HepG2 (cell line): ENCODE data around the gene SH2D3A. TPM values are rescaled to one million over a fixed set of nuclear protein-coding genes. Genes with fewer than 3 reads are reported as not detected.

Experiments
- ATRX ChIP-seq: sonication (generic); formaldehyde crosslinking; IDR thresholded peaks from 2 replicates; pipeline ENCODE4 v1.4.0; 2020; ENCODE audit warnings: missing genetic modification reagents, borderline replicate concordance
- CERS6 ChIP-seq: sonication (generic); formaldehyde crosslinking; IDR thresholded peaks from 2 replicates; pipeline ENCODE4 v1.5.0; 2020; ENCODE audit warnings: missing genetic modification reagents
- MXI1 ChIP-seq: IDR thresholded peaks from 3 replicates; pipeline ENCODE4 v1.6.1; 2012; ENCODE audit warnings: low read depth, low read length, inconsistent platforms, borderline replicate concordance
- NR2C2 ChIP-seq: sonication (generic); formaldehyde crosslinking; IDR thresholded peaks from 2 replicates; pipeline ENCODE4 v1.4.0; 2020; ENCODE audit warnings: missing genetic modification reagents, mild to moderate bottlenecking, moderate library complexity, borderline replicate concordance
- PAF1 ChIP-seq: IDR thresholded peaks from 2 replicates; pipeline ENCODE4 v1.6.1; 2016; ENCODE audit warnings: missing genetic modification reagents, missing compliant biosample characterization
- RAD51 ChIP-seq: fragments of 450-650 bp; IDR thresholded peaks from 2 replicates; pipeline ENCODE4 v1.6.1; 2016; ENCODE audit warnings: borderline replicate concordance
- RORA ChIP-seq: sonication (generic); formaldehyde crosslinking; IDR thresholded peaks from 2 replicates; pipeline ENCODE4 v1.5.0; 2020; ENCODE audit warnings: mild to moderate bottlenecking, missing genetic modification reagents, moderate library complexity
- SMAD3 ChIP-seq: sonication (generic); formaldehyde crosslinking; IDR thresholded peaks from 2 replicates; pipeline ENCODE4 v1.4.0; 2020; ENCODE audit warnings: missing genetic modification reagents
- SMARCC2 ChIP-seq: fragments of 450-650 bp; IDR thresholded peaks from 2 replicates; pipeline ENCODE4 v1.6.1; 2017; ENCODE audit warnings: antibody characterized with exemption, mild to moderate bottlenecking
- SMARCE1 ChIP-seq: fragments of 450-650 bp; IDR thresholded peaks from 2 replicates; pipeline ENCODE4 v1.6.1; 2017; ENCODE audit warnings: borderline replicate concordance
- SMC3 ChIP-seq: IDR thresholded peaks from 2 replicates; pipeline ENCODE4 v1.6.1; 2011; ENCODE audit warnings: low read length, improper control_type of control experiment
- TFE3 ChIP-seq: IDR thresholded peaks from 2 replicates; pipeline ENCODE4 v1.6.1; 2016
- TIGD3 ChIP-seq: sonication (generic); formaldehyde crosslinking; IDR thresholded peaks from 2 replicates; pipeline ENCODE4 v1.5.1; 2020; ENCODE audit warnings: mild to moderate bottlenecking, missing genetic modification reagents, borderline replicate concordance
- TMF1 ChIP-seq: sonication (generic); formaldehyde crosslinking; IDR thresholded peaks from 2 replicates; pipeline ENCODE4 v1.8.1; 2022; ENCODE audit warnings: low read depth, missing genetic modification reagents
- XBP1 ChIP-seq: sonication (generic); formaldehyde crosslinking; IDR thresholded peaks from 2 replicates; pipeline ENCODE4 v1.5.0; 2020; ENCODE audit warnings: missing genetic modification reagents
- ZFP1 ChIP-seq: IDR thresholded peaks from 2 replicates; pipeline ENCODE4 v1.6.1; 2016
- ZMAT5 ChIP-seq: sonication (generic); formaldehyde crosslinking; IDR thresholded peaks from 2 replicates; pipeline ENCODE4 v1.5.0; 2020; ENCODE audit warnings: mild to moderate bottlenecking, low read depth, missing genetic modification reagents, borderline replicate concordance
- ZNF17 ChIP-seq: sonication (generic); formaldehyde crosslinking; IDR thresholded peaks from 2 replicates; pipeline ENCODE4 v1.5.0; 2020; ENCODE audit warnings: mild to moderate bottlenecking, missing genetic modification reagents
- ZNF441 ChIP-seq: sonication (generic); formaldehyde crosslinking; IDR thresholded peaks from 2 replicates; pipeline ENCODE4 v1.7.0; 2021; ENCODE audit warnings: missing genetic modification reagents, borderline replicate concordance
- ZNF792 ChIP-seq: IDR thresholded peaks from 2 replicates; pipeline ENCODE4 v1.6.1; 2016
- polyA plus RNA-seq, 8 experiments: library from polyadenylated mRNA; depleted of rRNA in 3 of 8; stranded (reverse) in 7 of 8; unstranded in 1 of 8; fragments of >200 nt; fragmentation: Illumina TruSeq in 4 of 8; extraction: Trizol in 4 of 8; gene quantifications; 2 replicates each; pipeline versions ENCODE4 v1.2.1 to v1.2.3, GENCODE V29; 2011 to 2016; ENCODE audit warnings: low read depth in 4 of 8, missing spikeins in 1 of 8, mixed read lengths in 1 of 8; ENCODE audit not compliant: insufficient read depth in 1 of 8
- total RNA-seq, 5 experiments: library from RNA; depleted of rRNA; stranded (reverse); fragments of >200 nt; fragmentation: Illumina TruSeq; extraction: Trizol; gene quantifications; 2 replicates each; pipeline ENCODE4 v1.2.3, GENCODE V29; 2016; ENCODE audit warnings: low read depth in 1 of 5
- TF ChIP-seq, protein P1 (sequence below): sonication (generic); formaldehyde crosslinking; IDR thresholded peaks from 2 replicates; pipeline ENCODE4 v1.4.0; 2020; ENCODE audit warnings: missing genetic modification reagents
- TF ChIP-seq, protein P2 (sequence below): sonication (generic); formaldehyde crosslinking; IDR thresholded peaks from 2 replicates; pipeline ENCODE4 v1.5.0; 2020; ENCODE audit warnings: mild to moderate bottlenecking, missing genetic modification reagents

The SH2D3A gene
- total and polyA plus RNA-seq, 2 of the 13 experiments (the other 11 are each of a cell fraction or from before 2014, with no cell fraction given) = 1.0 to 2.2 TPM

GRCh38 chr19:6752256-6753177 lies 14.7 kb downstream of the SH2D3A start (continued):
- TF ChIP-seq ATRX (CRISPR knock-in tag) = no peak
- TF ChIP-seq TFE3 = peak; percentile 84
- no peak for TF ChIP-seq SMC3
- peak; percentile 41 for TF ChIP-seq TMF1 (CRISPR knock-in tag)
- TF ChIP-seq ZNF792 (CRISPR knock-in tag) = peak; percentile 57
- no peak for TF ChIP-seq CERS6 (CRISPR knock-in tag)
- TF ChIP-seq, protein P1, sequence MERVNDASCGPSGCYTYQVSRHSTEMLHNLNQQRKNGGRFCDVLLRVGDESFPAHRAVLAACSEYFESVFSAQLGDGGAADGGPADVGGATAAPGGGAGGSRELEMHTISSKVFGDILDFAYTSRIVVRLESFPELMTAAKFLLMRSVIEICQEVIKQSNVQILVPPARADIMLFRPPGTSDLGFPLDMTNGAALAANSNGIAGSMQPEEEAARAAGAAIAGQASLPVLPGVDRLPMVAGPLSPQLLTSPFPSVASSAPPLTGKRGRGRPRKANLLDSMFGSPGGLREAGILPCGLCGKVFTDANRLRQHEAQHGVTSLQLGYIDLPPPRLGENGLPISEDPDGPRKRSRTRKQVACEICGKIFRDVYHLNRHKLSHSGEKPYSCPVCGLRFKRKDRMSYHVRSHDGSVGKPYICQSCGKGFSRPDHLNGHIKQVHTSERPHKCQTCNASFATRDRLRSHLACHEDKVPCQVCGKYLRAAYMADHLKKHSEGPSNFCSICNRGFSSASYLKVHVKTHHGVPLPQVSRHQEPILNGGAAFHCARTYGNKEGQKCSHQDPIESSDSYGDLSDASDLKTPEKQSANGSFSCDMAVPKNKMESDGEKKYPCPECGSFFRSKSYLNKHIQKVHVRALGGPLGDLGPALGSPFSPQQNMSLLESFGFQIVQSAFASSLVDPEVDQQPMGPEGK (CRISPR knock-in tag) = peak; percentile 75; the same call in 1 of the 2 replicates
- TF ChIP-seq, protein P2, sequence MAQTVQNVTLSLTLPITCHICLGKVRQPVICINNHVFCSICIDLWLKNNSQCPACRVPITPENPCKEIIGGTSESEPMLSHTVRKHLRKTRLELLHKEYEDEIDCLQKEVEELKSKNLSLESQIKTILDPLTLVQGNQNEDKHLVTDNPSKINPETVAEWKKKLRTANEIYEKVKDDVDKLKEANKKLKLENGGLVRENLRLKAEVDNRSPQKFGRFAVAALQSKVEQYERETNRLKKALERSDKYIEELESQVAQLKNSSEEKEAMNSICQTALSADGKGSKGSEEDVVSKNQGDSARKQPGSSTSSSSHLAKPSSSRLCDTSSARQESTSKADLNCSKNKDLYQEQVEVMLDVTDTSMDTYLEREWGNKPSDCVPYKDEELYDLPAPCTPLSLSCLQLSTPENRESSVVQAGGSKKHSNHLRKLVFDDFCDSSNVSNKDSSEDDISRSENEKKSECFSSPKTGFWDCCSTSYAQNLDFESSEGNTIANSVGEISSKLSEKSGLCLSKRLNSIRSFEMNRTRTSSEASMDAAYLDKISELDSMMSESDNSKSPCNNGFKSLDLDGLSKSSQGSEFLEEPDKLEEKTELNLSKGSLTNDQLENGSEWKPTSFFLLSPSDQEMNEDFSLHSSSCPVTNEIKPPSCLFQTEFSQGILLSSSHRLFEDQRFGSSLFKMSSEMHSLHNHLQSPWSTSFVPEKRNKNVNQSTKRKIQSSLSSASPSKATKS (CRISPR knock-in tag) = no peak
- TF ChIP-seq ZNF17 (CRISPR knock-in tag) = no peak
- TF ChIP-seq SMARCE1 = no peak
- 0 out of 2 replicates have a peak, but pooled peaks have one; percentile 6 for TF ChIP-seq SMAD3
- no peak for TF ChIP-seq TIGD3 (CRISPR knock-in tag)
- TF ChIP-seq MXI1 = peak; percentile 58; the same call in 1 of the 3 replicates
- no peak for TF ChIP-seq SMARCC2
- peak; percentile 92 for TF ChIP-seq NR2C2
- TF ChIP-seq ZFP1 (CRISPR knock-in tag) = no peak
- no peak for TF ChIP-seq RORA (CRISPR knock-in tag)
- peak; percentile 47; the same call in 1 of the 2 replicates for TF ChIP-seq ZNF441 (CRISPR knock-in tag)
- peak; percentile 56; the same call in 1 of the 2 replicates for TF ChIP-seq XBP1 (CRISPR knock-in tag)
- no peak for TF ChIP-seq PAF1 (CRISPR knock-in tag)
- no peak for TF ChIP-seq ZMAT5 (CRISPR knock-in tag)
- TF ChIP-seq RAD51 = peak; percentile 35; the same call in 1 of the 2 replicates
